GM18508 (cell line): ENCODE results near the gene CT45A3.
"Not testable (repeated sequence)": the region's sequence is repeated elsewhere in the genome, so short reads cannot be mapped to it uniquely, and the experiment has no call there.

Experiments
- ATAC-seq: cut with Tn5 transposase; IDR thresholded peaks from one replicate; pipeline ENCODE4 v1.9.1; 2021; ENCODE audit warnings: moderate number of reproducible peaks; ENCODE audit not compliant: insufficient read depth, unreplicated experiment

The CT45A3 gene, protein sequence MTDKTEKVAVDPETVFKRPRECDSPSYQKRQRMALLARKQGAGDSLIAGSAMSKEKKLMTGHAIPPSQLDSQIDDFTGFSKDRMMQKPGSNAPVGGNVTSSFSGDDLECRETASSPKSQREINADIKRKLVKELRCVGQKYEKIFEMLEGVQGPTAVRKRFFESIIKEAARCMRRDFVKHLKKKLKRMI

DNA sequence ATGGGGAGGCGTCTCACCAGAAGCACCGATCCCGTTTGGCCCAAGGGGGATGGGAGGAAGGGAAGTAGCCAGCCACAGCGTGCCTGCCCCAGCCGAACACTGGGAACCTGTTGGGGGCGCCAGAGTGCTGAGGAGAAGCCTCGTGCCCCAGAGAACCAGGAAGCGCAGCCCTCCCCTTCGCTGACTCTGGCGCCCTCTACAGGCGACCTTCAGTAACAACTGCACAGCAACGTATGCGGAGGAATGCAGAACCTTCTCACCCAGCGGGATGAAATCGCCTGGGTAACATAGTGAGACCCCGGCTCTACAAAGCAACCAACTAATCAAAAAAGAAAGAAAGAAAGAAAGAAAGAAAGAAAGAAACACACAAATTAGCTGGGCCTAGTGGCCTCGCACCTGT is at the start of gene CT45A3:
Gene CT45A3 (minus strand): TSS at position 101 of the 400 bp plus-strand sequence. CDS start 3,747 bp downstream, outside the sequence.
- not testable (repeated sequence) for ATAC-seq

DNA sequence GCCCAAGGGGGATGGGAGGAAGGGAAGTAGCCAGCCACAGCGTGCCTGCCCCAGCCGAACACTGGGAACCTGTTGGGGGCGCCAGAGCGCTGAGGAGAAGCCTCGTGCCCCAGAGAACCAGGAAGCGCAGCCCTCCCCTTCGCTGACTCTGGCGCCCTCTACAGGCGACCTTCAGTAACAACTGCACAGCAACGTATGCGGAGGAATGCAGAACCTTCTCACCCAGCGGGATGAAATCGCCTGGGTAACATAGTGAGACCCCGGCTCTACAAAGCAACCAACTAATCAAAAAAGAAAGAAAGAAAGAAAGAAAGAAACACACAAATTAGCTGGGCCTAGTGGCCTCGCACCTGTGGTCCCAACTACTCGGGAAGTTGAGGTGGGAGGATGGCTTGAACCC is 34.7 kb upstream of the CT45A3 start, which contains the start of gene CT45A6:
Gene CT45A6 (minus strand): TSS at position 101 of the 400 bp plus-strand sequence. CDS start 3,794 bp downstream, outside the sequence.
- ATAC-seq: not testable (repeated sequence)

- not testable (repeated sequence) for ATAC-seq
Measured at GRCh38 chrX:135785403-135785802, 17.4 kb upstream of the CT45A3 start, which contains the start of gene CT45A5. CT45A5 (minus strand) TSS chrX:135785503; CDS start chrX:135781729, 3,774 bp downstream.

DNA sequence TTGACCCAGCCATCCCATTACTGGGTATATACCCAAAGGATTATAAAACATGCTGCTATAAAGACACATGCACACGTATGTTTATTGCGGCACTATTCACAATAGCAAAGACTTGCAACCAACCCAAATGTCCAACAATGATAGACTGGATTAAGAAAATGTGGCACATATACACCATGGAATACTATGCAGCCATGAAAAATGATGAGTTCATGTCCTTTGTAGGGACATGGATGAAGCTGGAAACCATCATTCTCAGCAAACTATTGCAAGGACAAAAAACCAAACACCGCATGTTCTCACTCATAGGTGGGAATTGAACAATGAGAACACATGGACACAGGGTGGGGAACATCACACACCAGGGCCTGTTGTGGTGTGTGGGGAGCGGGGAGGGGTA is 23.3 kb downstream of the CT45A3 start:
- ATAC-seq: not testable (repeated sequence)

- ATAC-seq: no peak
Measured at GRCh38 chrX:135741192-135741715, 26.7 kb downstream of the CT45A3 start.

GRCh38 chrX:135740681-135741149 is 27.3 kb downstream of the CT45A3 start:
- ATAC-seq: no peak

DNA sequence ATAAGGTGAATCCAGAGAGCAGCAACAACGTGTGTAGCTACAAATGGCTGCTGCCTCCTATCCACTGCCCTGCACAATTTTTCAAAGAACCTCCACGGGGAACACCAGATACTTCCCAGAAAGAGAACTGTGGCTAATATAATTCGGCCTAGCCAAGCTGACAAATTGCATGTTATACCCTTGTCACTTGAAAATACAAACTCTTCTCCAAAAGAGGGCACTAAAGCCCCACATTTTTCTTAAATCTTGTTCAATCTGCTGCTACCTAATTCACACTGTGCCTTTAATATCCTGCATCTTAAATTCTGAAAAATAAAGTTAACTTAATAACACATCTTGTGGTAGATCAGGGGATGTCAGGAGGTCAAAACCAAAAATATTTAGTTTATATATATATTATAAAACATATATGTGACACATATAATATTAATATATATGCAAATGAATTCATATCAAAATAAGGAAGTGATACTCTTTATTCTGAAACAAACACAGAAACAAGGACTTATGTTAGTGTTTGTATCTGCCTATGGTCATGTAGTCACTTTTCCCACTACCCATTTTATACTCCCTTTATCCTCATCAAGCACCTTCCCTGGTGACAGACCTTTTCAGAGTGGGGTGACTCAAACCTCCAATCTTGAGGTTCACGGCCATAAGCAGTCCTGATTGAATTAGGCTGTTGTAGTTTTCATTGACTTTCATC is 30.5 kb downstream of the CT45A3 start:
- ATAC-seq: no peak

DNA sequence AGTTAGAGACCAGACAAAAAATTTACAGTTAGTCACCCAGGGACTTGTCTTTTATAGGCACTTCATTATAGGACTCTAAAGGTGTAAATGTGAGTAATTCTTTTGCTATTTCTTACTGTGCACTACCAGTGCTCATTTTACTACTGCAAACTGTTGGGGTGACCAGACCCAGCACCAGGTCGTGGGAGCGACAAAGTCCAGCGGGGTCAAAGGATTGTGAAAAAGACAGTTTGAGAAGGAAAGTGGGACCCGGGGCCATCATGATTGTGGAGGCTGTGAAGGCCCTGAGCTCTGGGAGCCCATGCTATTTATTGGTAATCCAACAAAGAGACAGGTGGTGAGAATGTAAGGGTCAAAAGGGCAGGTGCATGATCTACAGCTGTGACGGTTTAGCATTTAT is 33.3 kb downstream of the CT45A3 start:
- ATAC-seq: not testable (repeated sequence)

GRCh38 chrX:135713795-135714194 is 54.2 kb downstream of the CT45A3 start:
- ATAC-seq: no peak

- ATAC-seq: not testable (repeated sequence)
Measured at GRCh38 chrX:135713183-135713689, 54.8 kb downstream of the CT45A3 start, which contains the start of gene CT45A1. CT45A1 (plus strand) TSS chrX:135713639; CDS start chrX:135718941, 5,302 bp downstream.
